ENCODE measurements around the gene YY1.
A peak's percentile ranks its signal among the peaks of the same experiment; 100 is the strongest.
"Not testable (repeated sequence)": the region's sequence is repeated elsewhere in the genome, so short reads cannot be mapped to it uniquely, and the experiment has no call there.

The YY1 gene

GRCh38 chr14:100213956-100214769 lies 24.8 kb upstream of the YY1 start:
- peak in 1 of 2 experiments; percentile 23 for DNase-seq (ENCODE audit: low read depth in 2 of 2)

- no peak for DNase-seq (ENCODE audit: low read depth in 2 of 2)
Measured at GRCh38 chr14:100214770-100215083, 24.2 kb upstream of the YY1 start.

- no peak for DNase-seq (ENCODE audit: low read depth in 2 of 2)
Measured at GRCh38 chr14:100215330-100215885, 23.5 kb upstream of the YY1 start.

- DNase-seq (ENCODE audit: low read depth in 2 of 2) = no peak
Measured at GRCh38 chr14:100219126-100219785, 19.7 kb upstream of the YY1 start.

GRCh38 chr14:100221533-100222223 lies 17.3 kb upstream of the YY1 start:
- DNase-seq (ENCODE audit: low read depth in 2 of 2) = no peak

- DNase-seq (ENCODE audit: low read depth in 2 of 2) = no peak
Measured at GRCh38 chr14:100222224-100223093, 16.5 kb upstream of the YY1 start.

GRCh38 chr14:100223332-100224201 lies 15.4 kb upstream of the YY1 start:
- DNase-seq (ENCODE audit: low read depth in 2 of 2) = no peak

GRCh38 chr14:100224229-100224866 lies 14.6 kb upstream of the YY1 start:
- no peak for DNase-seq (ENCODE audit: low read depth in 2 of 2)

- DNase-seq (ENCODE audit: low read depth in 2 of 2) = no peak
Measured at GRCh38 chr14:100225169-100225568, 13.8 kb upstream of the YY1 start.

- no peak for DNase-seq (ENCODE audit: low read depth in 2 of 2)
Measured at GRCh38 chr14:100230361-100230760, 8.6 kb upstream of the YY1 start.

GRCh38 chr14:100234511-100234910 lies 4.4 kb upstream of the YY1 start:
- DNase-seq (ENCODE audit: low read depth in 2 of 2) = no peak

GRCh38 chr14:100236271-100236818 lies 2.6 kb upstream of the YY1 start:
- DNase-seq (ENCODE audit: low read depth in 2 of 2) = not testable (repeated sequence)

GRCh38 chr14:100236881-100237280 lies 2.1 kb upstream of the YY1 start:
- no peak for DNase-seq (ENCODE audit: low read depth in 2 of 2)

GRCh38 chr14:100237735-100238418 lies 1.1 kb upstream of the YY1 start:
- DNase-seq (ENCODE audit: low read depth in 2 of 2) = no peak

GRCh38 chr14:100239211-100239839 lies 381 bp downstream of the YY1 start:
- no peak for DNase-seq (ENCODE audit: low read depth in 2 of 2)

GRCh38 chr14:100239840-100240667 lies 1.1 kb downstream of the YY1 start:
- peak; percentile 72 to 75 for DNase-seq (ENCODE audit: low read depth in 2 of 2)

- no peak for DNase-seq (ENCODE audit: low read depth in 2 of 2)
Measured at GRCh38 chr14:100240668-100241032, 1.7 kb downstream of the YY1 start.

- DNase-seq (ENCODE audit: low read depth in 2 of 2) = no peak
Measured at GRCh38 chr14:100241279-100241678, 2.3 kb downstream of the YY1 start.

Measured in fibroblast of skin of left biceps (primary cell).